ENCODE results near the gene IDH2.

DNA sequence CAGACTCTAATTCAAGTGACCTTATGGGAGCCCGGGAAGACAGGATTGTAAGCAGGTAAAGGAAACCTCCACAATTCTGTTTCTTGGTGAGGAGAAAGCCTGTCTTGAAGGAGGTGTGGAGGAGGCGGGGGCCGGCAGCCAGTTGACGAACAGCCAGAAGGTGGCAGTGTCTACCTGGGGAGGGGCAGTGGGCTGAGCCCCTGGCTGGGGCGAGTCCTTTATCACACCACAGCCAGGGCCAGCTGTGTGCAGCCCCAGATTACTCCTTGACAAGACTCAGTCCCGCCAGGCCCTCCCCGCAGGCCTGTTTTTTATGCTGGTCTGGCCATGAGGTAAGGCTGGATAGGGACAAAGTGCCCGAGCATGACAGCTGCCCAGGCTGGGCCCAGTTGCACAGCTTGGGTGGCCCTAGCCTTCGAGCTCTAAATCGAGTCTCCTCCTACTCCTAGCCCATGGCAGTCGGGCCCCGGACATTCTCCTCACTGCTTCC is 40.9 kb upstream of the IDH2 start:
- TF ChIP-seq, protein P1, sequence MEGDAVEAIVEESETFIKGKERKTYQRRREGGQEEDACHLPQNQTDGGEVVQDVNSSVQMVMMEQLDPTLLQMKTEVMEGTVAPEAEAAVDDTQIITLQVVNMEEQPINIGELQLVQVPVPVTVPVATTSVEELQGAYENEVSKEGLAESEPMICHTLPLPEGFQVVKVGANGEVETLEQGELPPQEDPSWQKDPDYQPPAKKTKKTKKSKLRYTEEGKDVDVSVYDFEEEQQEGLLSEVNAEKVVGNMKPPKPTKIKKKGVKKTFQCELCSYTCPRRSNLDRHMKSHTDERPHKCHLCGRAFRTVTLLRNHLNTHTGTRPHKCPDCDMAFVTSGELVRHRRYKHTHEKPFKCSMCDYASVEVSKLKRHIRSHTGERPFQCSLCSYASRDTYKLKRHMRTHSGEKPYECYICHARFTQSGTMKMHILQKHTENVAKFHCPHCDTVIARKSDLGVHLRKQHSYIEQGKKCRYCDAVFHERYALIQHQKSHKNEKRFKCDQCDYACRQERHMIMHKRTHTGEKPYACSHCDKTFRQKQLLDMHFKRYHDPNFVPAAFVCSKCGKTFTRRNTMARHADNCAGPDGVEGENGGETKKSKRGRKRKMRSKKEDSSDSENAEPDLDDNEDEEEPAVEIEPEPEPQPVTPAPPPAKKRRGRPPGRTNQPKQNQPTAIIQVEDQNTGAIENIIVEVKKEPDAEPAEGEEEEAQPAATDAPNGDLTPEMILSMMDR (optimal IDR thresholded peaks at IDR 0.05 in 1 of 3, IDR thresholded peaks at IDR 0.05 in 1 of 3, conservative IDR thresholded peaks at IDR 0.05 in 1 of 3; ENCODE audit: extremely low read depth in 1 of 3, insufficient read depth in 2 of 3, low read length in 3 of 3) = peak; percentile 71 to 95 (median 95)
- no peak for TF ChIP-seq EZH2 (IDR thresholded peaks at IDR 0.05; ENCODE audit: low read length)
